Measurements from ENCODE around the gene ATP2B3. TPM values are rescaled to one million over a fixed set of nuclear protein-coding genes. Genes with fewer than 3 reads are reported as not detected.

The ATP2B3 gene
- total and polyA plus RNA-seq, 7 experiments from 2014 or later = not detected

GRCh38 chrX:153608376-153608775 is 90.9 kb downstream of the ATP2B3 start:
- Mint-ChIP-seq H3K9me3 (no peaks in the 10 kb centered on the region), H3K4me3 (peak overlapping the region in 3 of 10 donors; percentile 27 to 50 (median 28)), H3K27me3 (peaks cover 0 to 10% (median 0%) of the 10 kb centered on the region in 5 donors), H3K36me3 (peaks cover 0 to 2% (median 0%) of the 10 kb centered on the region in 5 donors), H3K27ac (no peak overlapping the region), H3K4me1 (peaks cover 0 to 23% (median 13%) of the 10 kb centered on the region in 7 donors)
- H3K36me3 ChIP-seq (ENCODE audit: control insufficient read depth in 2 of 3, insufficient read depth in 3 of 3, low read length in 3 of 3) = peaks cover 0 to 4% (median 0%) of the 10 kb centered on the region in 3 experiments
- CTCF ChIA-PET = interaction anchor here (0.6 kb wide), 1 partner anchor 358 kb away, joined by 6 read pairs; no protein-coding TSS in a partner anchor
- peaks cover 0 to 10% of the 10 kb centered on the region in 2 donors for H3K4me1 ChIP-seq (ENCODE audit: control insufficient read depth in 2 of 2, insufficient read depth in 2 of 2, low read length in 2 of 2)
- H3K4me3 ChIP-seq (ENCODE audit: low read length) = no peak overlapping the region
- intact Hi-C loops (cut with micrococcal nuclease) = loop anchor here in 1 of 2 donors (2.0 kb wide), 1 partner anchor 54 kb away; no protein-coding TSS in a partner anchor
- no peak for DNase-seq
- no peak overlapping the region for H3K27ac ChIP-seq (ENCODE audit: low read depth, low read length)
- no peaks in the 10 kb centered on the region for H3K9me3 ChIP-seq (ENCODE audit: control insufficient read depth in 2 of 3, low read length in 3 of 3)
- no peak for ATAC-seq
- POLR2A ChIA-PET = no interaction called here
- no peaks in the 10 kb centered on the region for H3K27me3 ChIP-seq (ENCODE audit: control insufficient read depth in 2 of 2, insufficient read depth in 2 of 2, low read length in 2 of 2)

- ATAC-seq (no peak), DNase-seq (no peak)
- peaks cover 0 to 4% (median 0%) of the 10 kb centered on the region in 3 experiments for H3K36me3 ChIP-seq (ENCODE audit: control insufficient read depth in 2 of 3, insufficient read depth in 3 of 3, low read length in 3 of 3)
- H3K9me3 ChIP-seq (ENCODE audit: control insufficient read depth in 2 of 3, low read length in 3 of 3) = no peaks in the 10 kb centered on the region
- peaks cover 0 to 19% (median 10%) of the 10 kb centered on the region in 7 donors for H3K4me1 Mint-ChIP-seq
- ChIA-PET CTCF (interaction anchor here (0.6 to 2.2 kb wide), 5 partner anchors 8 to 358 kb away, joined by 3 to 15 read pairs (median 6); no protein-coding TSS in a partner anchor), POLR2A (interaction anchor here (0.7 kb wide), 1 partner anchor 53 kb away, joined by 3 read pairs; no protein-coding TSS in a partner anchor)
- H3K27me3 Mint-ChIP-seq = peaks cover 0 to 10% (median 0%) of the 10 kb centered on the region in 5 donors
- peaks cover 0 to 2% (median 0%) of the 10 kb centered on the region in 5 donors for H3K36me3 Mint-ChIP-seq
- peaks cover 0 to 2% (median 0%) of the 10 kb centered on the region in 11 donors for H3K9me3 Mint-ChIP-seq
- no peak overlapping the region for H3K27ac Mint-ChIP-seq
- no peaks in the 10 kb centered on the region for H3K27me3 ChIP-seq (ENCODE audit: control insufficient read depth in 2 of 2, insufficient read depth in 2 of 2, low read length in 2 of 2)
- H3K4me1 ChIP-seq (ENCODE audit: control insufficient read depth in 2 of 2, insufficient read depth in 2 of 2, low read length in 2 of 2) = peaks cover 0 to 5% of the 10 kb centered on the region in 2 donors
- intact Hi-C loops (cut with micrococcal nuclease) = loop anchor here (1.0 to 2.0 kb wide), 2 partner anchors 10 to 54 kb away; partner anchors contain the start of gene CCNQ (in 2 of the 2)
- no peak overlapping the region for H3K27ac ChIP-seq (ENCODE audit: low read depth, low read length)
- peak overlapping the region in 4 of 10 donors; percentile 27 to 50 (median 32) for H3K4me3 Mint-ChIP-seq
- no peak overlapping the region for H3K4me3 ChIP-seq (ENCODE audit: low read length)
Measured at GRCh38 chrX:153608806-153609205, 91.4 kb downstream of the ATP2B3 start.

DNA sequence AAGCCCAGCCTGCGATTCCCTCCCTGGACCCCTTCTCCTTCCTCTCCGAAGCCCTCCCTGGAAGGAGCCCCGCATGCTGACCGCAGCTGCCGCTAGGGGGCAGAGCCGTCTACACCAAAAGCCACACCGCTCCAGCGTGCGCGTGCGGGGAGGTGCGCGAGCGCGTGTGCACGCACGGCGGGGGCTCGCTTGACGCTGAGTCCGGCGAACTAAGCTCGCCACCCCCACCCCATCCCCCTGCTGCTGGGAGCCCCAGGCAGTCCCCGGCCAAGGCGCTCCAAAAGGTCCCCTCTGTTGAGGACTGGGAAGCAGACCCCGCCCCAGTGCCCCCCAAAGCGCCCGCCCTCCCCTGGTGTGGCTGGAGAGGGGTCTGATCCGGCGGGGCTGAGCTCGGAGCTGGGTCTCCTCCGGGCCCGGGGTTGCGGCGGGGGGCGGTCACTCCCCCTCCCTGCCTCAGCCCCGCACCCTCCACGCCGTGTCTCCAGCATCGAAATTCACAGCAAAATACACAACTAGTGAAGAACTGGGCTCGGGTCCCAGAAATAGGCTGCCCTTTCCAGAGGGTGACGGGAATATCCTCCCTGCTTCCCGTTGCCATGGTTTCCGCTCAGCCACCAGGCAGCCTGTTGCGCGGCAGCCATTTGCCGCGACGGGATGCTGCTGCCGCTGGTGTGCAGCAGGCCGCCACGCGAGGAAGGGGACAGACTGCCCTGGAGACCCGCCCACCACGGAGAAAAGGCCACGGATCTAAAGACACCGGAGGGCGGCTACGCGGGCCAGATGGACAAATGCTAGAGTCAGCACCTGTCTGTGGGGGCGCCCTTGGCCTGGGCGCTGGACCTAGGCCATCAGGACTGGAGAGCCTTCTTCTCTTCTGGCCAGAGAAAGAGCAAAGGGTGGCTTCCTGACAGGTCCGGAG is 92.7 kb downstream of the ATP2B3 start:
- DNase-seq (peak; percentile 58 to 78 (median 71)), ATAC-seq (peak; percentile 96)
- ChIA-PET CTCF (interaction anchor here (0.6 to 2.2 kb wide), 8 partner anchors 10 to 71 kb away, joined by 3 to 15 read pairs (median 4); no protein-coding TSS in a partner anchor), POLR2A (interaction anchor here (0.6 to 1.2 kb wide), 2 partner anchors 10 to 37 kb away, joined by 3 to 10 read pairs; partner anchors contain the start of gene DUSP9)
- Histone ChIP-seq H3K9me3 (ENCODE audit: control insufficient read depth in 2 of 3, low read length in 3 of 3) (no peaks in the 10 kb centered on the region), H3K27ac (ENCODE audit: low read depth, low read length) (peak overlapping the region; percentile 60), H3K4me3 (ENCODE audit: low read length) (peak overlapping the region; percentile 44), H3K4me1 (ENCODE audit: control insufficient read depth in 2 of 2, insufficient read depth in 2 of 2, low read length in 2 of 2) (peaks cover 0 to 5% of the 10 kb centered on the region in 2 donors), H3K36me3 (ENCODE audit: control insufficient read depth in 2 of 3, insufficient read depth in 3 of 3, low read length in 3 of 3) (peaks cover 0 to 4% (median 0%) of the 10 kb centered on the region in 3 experiments), H3K27me3 (ENCODE audit: control insufficient read depth in 2 of 2, insufficient read depth in 2 of 2, low read length in 2 of 2) (no peaks in the 10 kb centered on the region)
- Mint-ChIP-seq H3K4me1 (peaks cover 2 to 15% (median 9%) of the 10 kb centered on the region in 7 donors), H3K36me3 (no peaks in the 10 kb centered on the region), H3K4me3 (peak overlapping the region; percentile 77 to 87 (median 85)), H3K27ac (peak overlapping the region; percentile 41 to 86 (median 76)), H3K9me3 (peaks cover 0 to 10% (median 0%) of the 10 kb centered on the region in 11 donors), H3K27me3 (peaks cover 0 to 18% (median 0%) of the 10 kb centered on the region in 5 donors)
- intact Hi-C loops (cut with micrococcal nuclease) = loop anchor here (1.0 to 5.0 kb wide), 10 partner anchors 11 to 652 kb away; partner anchors contain the start of genes CCNQ (in 2 of the 2), DUSP9 (in 1 of the 2) and HAUS7 (in 1 of the 2)

- Mint-ChIP-seq H3K27me3 (peaks cover 0 to 24% (median 0%) of the 10 kb centered on the region in 5 donors), H3K27ac (peak overlapping the region in 6 of 9 donors; percentile 68 to 86 (median 78))
- POLR2A ChIA-PET = no interaction called here
Measured at GRCh38 chrX:153610836-153611213, 93.4 kb downstream of the ATP2B3 start.

GRCh38 chrX:153611298-153612095 is 94.1 kb downstream of the ATP2B3 start:
- no peak overlapping the region for H3K27ac ChIP-seq (ENCODE audit: low read depth, low read length)
- DNase-seq = no peak
- no peak for ATAC-seq
- H3K4me3 ChIP-seq (ENCODE audit: low read length) = no peak overlapping the region
- Mint-ChIP-seq H3K27ac (peak overlapping the region in 1 of 9 donors; percentile 62), H3K4me1 (peaks cover 5 to 19% (median 11%) of the 10 kb centered on the region in 7 donors), H3K36me3 (no peaks in the 10 kb centered on the region), H3K4me3 (peak overlapping the region in 2 of 10 donors; percentile 56 to 87), H3K27me3 (peaks cover 0 to 27% (median 0%) of the 10 kb centered on the region in 5 donors), H3K9me3 (peaks cover 0 to 10% (median 0%) of the 10 kb centered on the region in 11 donors)
- peaks cover 0 to 5% of the 10 kb centered on the region in 2 donors for H3K4me1 ChIP-seq (ENCODE audit: control insufficient read depth in 2 of 2, insufficient read depth in 2 of 2, low read length in 2 of 2)
- no peaks in the 10 kb centered on the region for H3K9me3 ChIP-seq (ENCODE audit: control insufficient read depth in 2 of 3, low read length in 3 of 3)
- CTCF ChIA-PET = interaction anchor here (0.6 to 0.7 kb wide), 3 partner anchors 13 to 862 kb away, joined by 3 to 7 read pairs (median 3); no protein-coding TSS in a partner anchor
- POLR2A ChIA-PET = no interaction called here
- no peaks in the 10 kb centered on the region for H3K27me3 ChIP-seq (ENCODE audit: control insufficient read depth in 2 of 2, insufficient read depth in 2 of 2, low read length in 2 of 2)
- peaks cover 0 to 4% (median 0%) of the 10 kb centered on the region in 3 experiments for H3K36me3 ChIP-seq (ENCODE audit: control insufficient read depth in 2 of 3, insufficient read depth in 3 of 3, low read length in 3 of 3)
- intact Hi-C loops (cut with micrococcal nuclease) = loop anchor here (2.0 to 5.0 kb wide), 3 partner anchors 34 to 57 kb away; partner anchors contain the start of gene DUSP9 (in 1 of the 2)

More at GRCh38 chrX:153610836-153611213, 93.4 kb downstream of the ATP2B3 start:
- no peak for ATAC-seq
- no peak for DNase-seq
- no peaks in the 10 kb centered on the region for H3K27me3 ChIP-seq (ENCODE audit: control insufficient read depth in 2 of 2, insufficient read depth in 2 of 2, low read length in 2 of 2)
- intact Hi-C loops (cut with micrococcal nuclease) = loop anchor here (1.0 to 5.0 kb wide), 8 partner anchors 34 to 653 kb away; partner anchors contain the start of genes DUSP9 (in 1 of the 2) and HAUS7 (in 1 of the 2)
- CTCF ChIA-PET = interaction anchor here (2.2 kb wide), 1 partner anchor 10 kb away, joined by 15 read pairs; no protein-coding TSS in a partner anchor
- no peaks in the 10 kb centered on the region for H3K36me3 Mint-ChIP-seq
- peaks cover 5 to 19% (median 11%) of the 10 kb centered on the region in 7 donors for H3K4me1 Mint-ChIP-seq
- H3K4me3 Mint-ChIP-seq = peak overlapping the region; percentile 77 to 87 (median 85)
- peaks cover 0 to 4% (median 0%) of the 10 kb centered on the region in 3 experiments for H3K36me3 ChIP-seq (ENCODE audit: control insufficient read depth in 2 of 3, insufficient read depth in 3 of 3, low read length in 3 of 3)
- peak overlapping the region; percentile 44 for H3K4me3 ChIP-seq (ENCODE audit: low read length)
- H3K27ac ChIP-seq (ENCODE audit: low read depth, low read length) = no peak overlapping the region
- H3K9me3 Mint-ChIP-seq = peaks cover 0 to 10% (median 0%) of the 10 kb centered on the region in 11 donors
- H3K4me1 ChIP-seq (ENCODE audit: control insufficient read depth in 2 of 2, insufficient read depth in 2 of 2, low read length in 2 of 2) = peaks cover 0 to 5% of the 10 kb centered on the region in 2 donors
- H3K9me3 ChIP-seq (ENCODE audit: control insufficient read depth in 2 of 3, low read length in 3 of 3) = no peaks in the 10 kb centered on the region

All from naive thymus-derived CD4-positive, alpha-beta T cell (primary cell).